ENCODE results near the gene C3orf62. TPM values are rescaled to one million over a fixed set of nuclear protein-coding genes. Genes with fewer than 3 reads are reported as not detected.

C3orf62 gene
- polyA plus RNA-seq, 1 donor (not counting 4 experiments of a cell fraction or from before 2014, with no cell fraction given): 5.2 TPM

GRCh38 chr3:49253512-49253911 is 23.5 kb downstream of the C3orf62 start:
- TF ChIP-seq EZH2 (IDR thresholded peaks at IDR 0.05; ENCODE audit: low read length): no peak
- no peak for TF ChIP-seq CTCF (optimal IDR thresholded peaks at IDR 0.05 in 1 of 3, IDR thresholded peaks at IDR 0.05 in 1 of 3, conservative IDR thresholded peaks at IDR 0.05 in 1 of 3; ENCODE audit: extremely low read depth in 1 of 3, insufficient read depth in 2 of 3, low read length in 3 of 3)
- Histone ChIP-seq H3K9ac (ENCODE audit: control insufficient read depth, extremely low read depth, insufficient read depth, low read length) (no peak overlapping the region), H3K27ac (ENCODE audit: control insufficient read depth, insufficient read depth, low read length) (no peak overlapping the region), H3K4me3 (ENCODE audit: control insufficient read depth in 2 of 3, extremely low read depth in 1 of 3, insufficient read depth in 2 of 3, low read depth in 1 of 3, low read length in 3 of 3) (no peak overlapping the region), H3K9me3 (ENCODE audit: control insufficient read depth, low read depth, low read length) (no peaks in the 10 kb centered on the region), H2AFZ (ENCODE audit: control insufficient read depth, low read length) (no peak overlapping the region), H3K79me2 (ENCODE audit: control insufficient read depth, insufficient read depth, low read length) (no peaks in the 10 kb centered on the region), H3K27me3 (ENCODE audit: control insufficient read depth, extremely low read depth, insufficient read depth, low read length) (no peaks in the 10 kb centered on the region), H4K20me1 (ENCODE audit: control insufficient read depth, extremely low read depth, insufficient read depth, low read length) (no peaks in the 10 kb centered on the region), H3K4me2 (ENCODE audit: control insufficient read depth, extremely low read depth, insufficient read depth, low read depth, low read length) (no peak overlapping the region), H3K36me3 (ENCODE audit: control insufficient read depth in 2 of 2, extremely low read depth in 1 of 2, insufficient read depth in 2 of 2, low read length in 2 of 2) (no peaks in the 10 kb centered on the region), H3K4me1 (ENCODE audit: control insufficient read depth, extremely low read depth, insufficient read depth, low read length) (peaks cover 4% of the 10 kb centered on the region), H3K9me1 (ENCODE audit: control insufficient read depth, extremely low read depth, insufficient read depth, low read length) (no peaks in the 10 kb centered on the region)
- no peak for FAIRE-seq
- DNase-seq (ENCODE audit: low read depth, low spot score): no peak
- dilution Hi-C loops (cut with MboI; ENCODE audit: extremely low pct_ligation_motif_present, low sequenced_read_pairs): no loop called here

GRCh38 chr3:49248840-49249227 is 28.2 kb downstream of the C3orf62 start:
- Histone ChIP-seq H3K4me1 (ENCODE audit: control insufficient read depth, extremely low read depth, insufficient read depth, low read length) (peaks cover 14% of the 10 kb centered on the region), H3K9me3 (ENCODE audit: control insufficient read depth, low read depth, low read length) (no peaks in the 10 kb centered on the region), H3K4me3 (ENCODE audit: control insufficient read depth in 2 of 3, extremely low read depth in 1 of 3, insufficient read depth in 2 of 3, low read depth in 1 of 3, low read length in 3 of 3) (no peak overlapping the region), H3K36me3 (ENCODE audit: control insufficient read depth in 2 of 2, extremely low read depth in 1 of 2, insufficient read depth in 2 of 2, low read length in 2 of 2) (no peaks in the 10 kb centered on the region), H3K9me1 (ENCODE audit: control insufficient read depth, extremely low read depth, insufficient read depth, low read length) (no peaks in the 10 kb centered on the region), H3K27ac (ENCODE audit: control insufficient read depth, insufficient read depth, low read length) (no peak overlapping the region), H3K79me2 (ENCODE audit: control insufficient read depth, insufficient read depth, low read length) (no peaks in the 10 kb centered on the region), H2AFZ (ENCODE audit: control insufficient read depth, low read length) (no peak overlapping the region), H3K4me2 (ENCODE audit: control insufficient read depth, extremely low read depth, insufficient read depth, low read depth, low read length) (no peak overlapping the region), H4K20me1 (ENCODE audit: control insufficient read depth, extremely low read depth, insufficient read depth, low read length) (no peaks in the 10 kb centered on the region), H3K27me3 (ENCODE audit: control insufficient read depth, extremely low read depth, insufficient read depth, low read length) (no peaks in the 10 kb centered on the region), H3K9ac (ENCODE audit: control insufficient read depth, extremely low read depth, insufficient read depth, low read length) (no peak overlapping the region)
- FAIRE-seq (no peak), DNase-seq (ENCODE audit: low read depth, low spot score) (no peak)
- TF ChIP-seq CTCF (optimal IDR thresholded peaks at IDR 0.05 in 1 of 3, IDR thresholded peaks at IDR 0.05 in 1 of 3, conservative IDR thresholded peaks at IDR 0.05 in 1 of 3; ENCODE audit: extremely low read depth in 1 of 3, insufficient read depth in 2 of 3, low read length in 3 of 3) (no peak), EZH2 (IDR thresholded peaks at IDR 0.05; ENCODE audit: low read length) (no peak)
- dilution Hi-C loops (cut with MboI; ENCODE audit: extremely low pct_ligation_motif_present, low sequenced_read_pairs): no loop called here
